GM18505 (cell line): ENCODE results near the gene HOXD4.

Experiments used
- ATAC-seq: cut with Tn5 transposase; IDR thresholded peaks from one replicate; pipeline ENCODE4 v1.9.1; 2021; ENCODE audit not compliant: unreplicated experiment
- POLR2A ChIP-seq: IDR thresholded peaks from 4 replicates; pipeline ENCODE4 v1.6.1; 2011; ENCODE audit warnings: borderline replicate concordance; ENCODE audit not compliant: insufficient read depth, insufficient read length; ENCODE audit errors: extremely low read depth

Gene HOXD4

DNA sequence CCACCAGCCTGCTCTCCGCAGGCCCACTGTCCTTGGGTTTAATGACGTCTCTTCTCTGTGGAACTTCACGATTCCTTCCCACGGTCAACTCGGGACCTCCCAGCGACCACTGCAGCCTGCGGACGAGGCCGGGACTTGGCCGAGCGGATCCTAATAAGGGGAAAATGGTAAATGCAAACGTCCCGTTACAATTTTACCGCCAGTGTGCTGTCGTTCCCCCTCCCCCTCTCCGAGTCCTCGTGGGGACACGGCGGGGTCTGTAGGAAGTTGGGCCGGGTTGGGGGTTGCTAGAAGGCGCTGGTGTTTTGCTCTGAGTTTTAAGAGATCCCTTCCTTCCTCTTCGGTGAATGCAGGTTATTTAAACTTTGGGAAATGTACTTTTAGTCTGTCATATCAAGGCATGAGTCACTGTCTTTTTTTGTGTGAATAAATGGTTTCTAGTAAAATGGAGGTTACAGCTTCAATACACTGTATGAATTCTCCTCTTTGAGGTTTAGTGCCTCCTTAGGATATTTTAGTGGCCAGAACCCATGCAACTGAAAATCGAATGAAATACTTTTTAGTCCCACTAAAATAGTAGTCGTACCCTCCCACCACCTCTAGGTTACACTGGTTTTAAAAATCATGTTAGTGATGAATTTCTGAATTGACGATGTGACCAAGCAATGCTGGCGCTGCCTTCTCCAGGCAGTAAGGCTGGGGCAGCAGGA is 42.0 kb upstream of the HOXD4 start:
- no peak for TF ChIP-seq POLR2A
- ATAC-seq: no peak

DNA sequence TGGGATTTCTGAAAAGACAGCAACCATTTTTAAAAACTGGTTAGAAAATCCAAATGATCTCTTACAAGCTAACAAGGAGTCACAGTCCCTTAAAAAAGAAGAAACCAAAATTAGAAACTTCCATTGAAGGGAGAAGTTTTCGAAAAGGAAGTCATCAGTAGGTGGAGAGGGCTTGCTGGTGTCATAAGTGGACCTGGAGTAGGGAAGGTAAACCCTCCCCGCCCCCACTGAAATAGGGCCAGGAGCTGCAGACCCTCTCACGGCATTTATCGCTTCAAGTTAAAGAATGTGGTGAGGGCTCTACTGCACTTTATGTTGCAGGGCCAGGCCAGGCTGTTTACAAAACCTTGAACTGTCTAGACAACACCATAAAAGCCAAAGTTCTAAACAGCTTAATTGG is 41.4 kb upstream of the HOXD4 start:
- no peak for ATAC-seq
- no peak for TF ChIP-seq POLR2A

DNA sequence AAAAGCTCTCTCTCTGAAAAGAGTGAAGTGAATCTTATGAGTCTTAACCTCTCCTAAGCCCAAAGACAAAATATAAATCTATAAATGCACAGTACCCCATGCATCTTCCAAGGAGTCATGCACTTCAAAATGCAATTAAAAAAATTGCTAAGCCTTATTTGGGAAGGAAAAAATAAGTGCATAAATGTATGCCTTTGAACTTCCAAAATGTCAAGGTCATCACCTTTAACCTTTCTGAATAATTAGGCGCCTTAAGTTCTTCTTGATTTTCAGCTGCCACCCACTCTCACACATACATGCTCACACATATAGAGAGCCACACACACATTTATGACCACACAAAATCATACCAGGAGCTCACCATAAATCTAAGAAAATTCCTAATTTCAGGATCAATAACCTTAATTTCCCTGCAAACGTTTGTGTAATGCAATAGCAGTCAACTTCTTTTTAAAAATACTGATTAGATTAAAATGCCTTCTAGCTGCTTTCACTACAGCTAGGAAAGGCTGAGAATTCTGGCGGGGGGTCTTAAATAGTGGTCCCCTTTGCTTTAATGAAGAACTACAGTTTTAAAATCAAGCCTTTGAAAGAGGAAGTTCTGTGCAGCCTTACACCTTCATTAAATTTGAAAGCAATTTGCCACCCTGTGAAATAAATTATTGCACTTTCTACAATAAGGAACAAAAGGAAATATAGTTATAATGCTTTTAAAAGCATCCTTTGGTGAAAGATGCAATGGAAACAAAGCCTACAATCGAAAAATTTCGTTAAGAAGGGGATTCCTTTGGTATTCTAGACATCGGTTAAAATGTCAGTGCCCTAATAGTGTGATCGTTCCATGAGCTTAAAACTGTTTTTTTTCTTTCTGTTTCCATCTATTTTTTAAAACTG is 40.7 kb upstream of the HOXD4 start:
- no peak for ATAC-seq
- no peak for TF ChIP-seq POLR2A

GRCh38 chr2:176111309-176111663 is 40.1 kb upstream of the HOXD4 start:
- no peak for TF ChIP-seq POLR2A
- ATAC-seq: no peak

DNA sequence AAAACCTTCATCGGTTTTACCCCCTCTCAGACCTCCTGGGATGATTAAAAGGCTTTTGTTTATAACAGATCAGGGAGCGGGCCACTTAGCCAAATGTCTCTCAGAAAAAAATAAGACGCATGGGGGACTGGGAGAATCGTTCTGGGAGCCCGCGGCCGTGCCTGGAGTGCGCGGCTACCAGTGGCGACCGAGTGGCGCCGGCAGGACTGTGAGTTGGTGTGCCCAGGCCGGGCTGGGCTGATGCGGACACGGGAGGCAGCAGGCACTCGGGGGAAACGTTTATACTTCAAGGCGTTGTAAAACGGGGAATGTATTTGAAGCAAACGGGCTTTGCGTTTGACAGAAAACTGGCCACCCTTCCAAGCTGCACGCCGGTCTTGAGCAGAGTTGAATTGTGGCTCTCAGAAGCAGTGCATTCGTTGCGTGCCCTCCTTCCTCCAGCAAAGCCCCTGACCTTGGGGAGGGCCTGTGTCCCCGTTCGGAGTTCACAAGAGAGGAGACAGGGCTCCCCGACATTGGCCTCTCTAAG is 39.4 kb upstream of the HOXD4 start:
- ATAC-seq: no peak
- TF ChIP-seq POLR2A: no peak

DNA sequence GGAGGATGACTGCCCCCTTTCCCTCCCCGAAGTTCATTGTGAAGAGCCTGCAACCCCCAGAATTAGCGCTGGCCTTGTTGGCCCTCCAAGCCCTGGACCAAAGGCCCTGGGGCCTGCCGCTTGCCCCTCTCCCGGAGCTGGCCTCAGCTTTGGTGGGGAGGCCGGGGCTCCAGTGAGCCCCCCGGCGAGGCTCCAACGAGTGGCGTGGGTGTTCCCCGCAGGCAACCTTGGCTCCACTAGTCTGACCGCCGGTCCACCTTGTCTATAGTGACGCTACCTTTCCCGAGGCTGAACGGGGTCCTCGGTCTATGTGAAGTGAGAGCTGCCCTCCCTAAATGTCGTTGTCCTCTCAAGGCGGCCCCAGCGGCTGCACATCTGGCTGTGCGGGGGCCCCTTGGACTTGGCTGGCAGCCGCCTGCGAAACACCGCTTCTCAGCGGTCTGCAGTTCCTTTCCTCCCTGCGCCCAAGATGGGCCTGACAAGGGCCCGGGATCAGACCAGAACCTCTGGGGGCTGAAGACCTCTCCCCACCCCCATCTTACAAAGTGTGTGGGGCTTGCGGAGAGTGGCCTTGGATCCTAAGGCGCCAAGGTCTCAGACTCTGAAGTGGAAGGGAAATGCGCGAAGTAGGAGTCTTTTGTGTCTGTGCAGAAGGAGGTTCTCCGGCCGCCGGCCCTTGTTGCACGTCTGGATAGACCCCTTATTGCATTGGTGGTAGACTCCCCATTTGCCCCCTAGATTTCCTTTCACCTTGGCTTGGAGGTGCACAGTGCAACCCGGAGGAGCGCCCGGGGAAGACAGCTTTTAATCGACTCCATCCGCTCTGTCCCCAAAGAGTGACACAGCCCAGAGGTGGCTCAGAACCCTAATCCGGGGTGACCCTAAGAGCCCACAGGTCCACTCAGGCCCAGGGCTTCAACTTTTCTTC is 38.7 kb upstream of the HOXD4 start:
- no peak for ATAC-seq
- no peak for TF ChIP-seq POLR2A

DNA sequence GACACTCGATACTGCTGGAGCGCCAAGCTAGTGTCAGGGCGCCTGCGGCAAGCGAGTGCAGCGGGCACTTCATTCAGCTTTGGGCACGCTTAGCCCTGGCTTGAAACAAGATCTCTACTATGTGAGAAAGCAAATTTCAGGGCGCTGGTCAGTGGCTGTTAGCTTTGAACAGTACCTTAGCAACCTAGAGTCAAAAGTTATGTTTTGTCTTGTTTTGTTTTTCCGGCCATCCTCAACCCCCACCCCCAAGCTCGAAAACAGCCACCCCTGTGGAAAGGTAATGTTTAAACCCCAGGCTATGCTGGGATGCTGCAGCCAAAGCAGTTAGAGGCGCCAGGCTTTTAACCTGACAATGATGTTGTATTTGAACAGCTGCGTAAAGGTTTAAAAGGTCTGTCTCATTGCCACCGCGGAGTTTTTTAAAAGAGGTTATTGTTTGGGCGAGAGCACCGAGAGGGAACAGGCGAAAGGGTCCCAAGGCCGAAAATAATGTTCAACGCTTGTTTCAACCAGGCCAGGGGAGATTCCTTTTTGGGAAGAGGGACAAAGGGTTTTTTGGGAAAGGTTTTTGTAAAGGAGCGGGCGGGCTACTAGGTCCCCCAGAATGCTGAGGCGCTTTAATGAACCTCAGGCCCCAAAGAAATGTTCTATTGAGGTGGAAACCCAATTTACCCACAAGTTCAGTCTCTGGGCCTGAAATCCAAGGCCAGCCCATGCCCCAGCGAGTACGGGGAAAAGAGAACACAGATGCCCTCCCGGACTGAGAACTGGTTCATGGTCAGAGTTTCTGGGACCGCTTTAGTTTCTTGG is 37.0 kb upstream of the HOXD4 start:
- no peak for ATAC-seq

GRCh38 chr2:176114930-176115625 is 36.3 kb upstream of the HOXD4 start:
- no peak for ATAC-seq
- no peak for TF ChIP-seq POLR2A

More for the DNA sequence above, 37.0 kb upstream of the HOXD4 start:
- TF ChIP-seq POLR2A: no peak

DNA sequence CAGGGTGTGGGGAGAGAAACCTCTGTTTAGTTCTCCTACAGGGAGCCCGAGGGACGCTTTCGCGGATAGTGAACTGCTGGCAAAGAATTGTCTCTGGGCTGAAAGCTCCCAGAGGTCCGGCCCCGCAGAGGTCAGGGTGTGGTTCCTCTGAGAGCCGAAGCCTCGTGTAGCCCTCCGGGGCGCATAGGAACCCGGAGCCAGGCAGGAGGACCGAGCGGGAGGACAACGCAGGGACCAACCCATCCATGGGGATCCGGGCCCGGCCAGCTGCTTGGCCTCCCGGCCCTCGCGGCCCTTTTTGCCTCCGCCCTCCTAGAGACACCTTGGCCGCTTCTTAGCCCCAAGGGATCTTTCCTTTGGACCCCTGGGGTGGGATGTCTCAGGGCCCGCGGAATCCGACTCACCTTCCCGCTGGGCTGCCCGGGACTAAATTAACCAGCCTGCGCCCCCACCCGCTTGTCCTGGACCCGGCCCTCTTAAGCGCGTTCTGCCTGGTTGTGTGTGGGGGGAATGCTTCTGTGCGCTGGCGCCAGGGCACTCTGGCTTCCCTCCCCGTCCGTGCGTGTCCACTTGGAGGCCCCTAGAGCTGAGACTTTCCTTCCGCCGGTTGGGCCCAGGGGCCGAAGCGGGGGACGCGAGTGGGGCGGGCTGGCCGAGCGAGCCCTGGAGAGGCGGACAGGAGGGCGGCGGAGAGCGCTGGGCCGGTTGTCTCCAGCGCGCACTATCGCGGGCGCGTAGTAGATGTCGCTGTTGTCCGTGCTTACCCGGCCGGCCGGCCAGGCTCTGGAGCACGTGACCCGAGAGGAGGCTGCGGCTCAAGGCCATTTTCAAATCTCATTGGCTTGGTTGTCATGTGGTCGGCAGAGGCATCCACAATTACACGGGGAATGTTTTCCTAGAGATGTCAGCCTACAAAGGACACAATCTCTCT is 35.2 kb upstream of the HOXD4 start, which contains the start of gene HOXD10:
Gene HOXD10 (plus strand): TSS at position 896 of the 931 bp plus-strand sequence. CDS start 56 bp downstream, outside the sequence.
- TF ChIP-seq POLR2A: no peak
- ATAC-seq: no peak

- no peak for TF ChIP-seq POLR2A
- ATAC-seq: no peak
Observed at GRCh38 chr2:176117162-176117822, 34.1 kb upstream of the HOXD4 start.
